ENCODE measurements around the gene ITGA1.
"Not testable (repeated sequence)": the region's sequence is repeated elsewhere in the genome, so short reads cannot be mapped to it uniquely, and the experiment has no call there.

The ITGA1 gene

GRCh38 chr5:52743012-52743411, 44.7 kb upstream of the ITGA1 start:
- DNase-seq (ENCODE audit: low read depth in 1 of 2, low spot score in 1 of 2): no peak
- no peak for TF ChIP-seq REST (IDR thresholded peaks at IDR 0.05; ENCODE audit: insufficient replicate concordance, low read depth)
- TF ChIP-seq, protein P1, sequence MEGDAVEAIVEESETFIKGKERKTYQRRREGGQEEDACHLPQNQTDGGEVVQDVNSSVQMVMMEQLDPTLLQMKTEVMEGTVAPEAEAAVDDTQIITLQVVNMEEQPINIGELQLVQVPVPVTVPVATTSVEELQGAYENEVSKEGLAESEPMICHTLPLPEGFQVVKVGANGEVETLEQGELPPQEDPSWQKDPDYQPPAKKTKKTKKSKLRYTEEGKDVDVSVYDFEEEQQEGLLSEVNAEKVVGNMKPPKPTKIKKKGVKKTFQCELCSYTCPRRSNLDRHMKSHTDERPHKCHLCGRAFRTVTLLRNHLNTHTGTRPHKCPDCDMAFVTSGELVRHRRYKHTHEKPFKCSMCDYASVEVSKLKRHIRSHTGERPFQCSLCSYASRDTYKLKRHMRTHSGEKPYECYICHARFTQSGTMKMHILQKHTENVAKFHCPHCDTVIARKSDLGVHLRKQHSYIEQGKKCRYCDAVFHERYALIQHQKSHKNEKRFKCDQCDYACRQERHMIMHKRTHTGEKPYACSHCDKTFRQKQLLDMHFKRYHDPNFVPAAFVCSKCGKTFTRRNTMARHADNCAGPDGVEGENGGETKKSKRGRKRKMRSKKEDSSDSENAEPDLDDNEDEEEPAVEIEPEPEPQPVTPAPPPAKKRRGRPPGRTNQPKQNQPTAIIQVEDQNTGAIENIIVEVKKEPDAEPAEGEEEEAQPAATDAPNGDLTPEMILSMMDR (IDR thresholded peaks at IDR 0.05; ENCODE audit: insufficient read depth, low read length): no peak
- TF ChIP-seq GABPA (IDR thresholded peaks at IDR 0.05; ENCODE audit: low read depth): no peak
- no peak for TF ChIP-seq SPI1 (IDR thresholded peaks at IDR 0.05; ENCODE audit: borderline replicate concordance, low read depth)
- no peak for TF ChIP-seq POLR2AphosphoS5 (IDR thresholded peaks at IDR 0.05; ENCODE audit: low read depth)
- no peak overlapping the region for H3K4me3 ChIP-seq (replicated peaks; ENCODE audit: insufficient read depth, low read length)
- H3K27me3 ChIP-seq (ENCODE audit: insufficient read depth, poor library complexity, severe bottlenecking): peaks cover 3% of the 10 kb centered on the region
- H3K27ac ChIP-seq (replicated peaks): no peak overlapping the region

DNA sequence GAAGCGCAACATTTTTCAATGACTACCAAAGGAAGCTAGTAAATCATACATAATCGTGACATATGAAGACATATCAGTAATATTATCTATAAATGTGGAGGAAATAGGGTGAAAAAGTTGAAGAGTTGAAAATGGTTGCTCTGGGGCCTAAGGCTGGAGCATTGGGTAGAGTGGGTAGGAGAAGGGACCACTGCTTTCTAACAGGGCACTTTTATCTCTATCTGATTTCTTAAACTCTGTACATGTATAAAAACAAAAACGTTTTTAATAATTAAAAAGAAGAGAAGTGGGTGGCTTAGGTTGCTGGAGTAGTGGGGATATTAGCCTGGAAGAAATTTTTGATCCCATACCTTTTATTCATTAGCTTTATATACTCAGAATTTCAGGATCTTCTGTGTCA, 44.2 kb upstream of the ITGA1 start:
- TF ChIP-seq REST (IDR thresholded peaks at IDR 0.05; ENCODE audit: insufficient replicate concordance, low read depth) (no peak), SPI1 (IDR thresholded peaks at IDR 0.05; ENCODE audit: borderline replicate concordance, low read depth) (no peak), POLR2AphosphoS5 (IDR thresholded peaks at IDR 0.05; ENCODE audit: low read depth) (no peak), GABPA (IDR thresholded peaks at IDR 0.05; ENCODE audit: low read depth) (no peak)
- TF ChIP-seq, protein P1 (IDR thresholded peaks at IDR 0.05; ENCODE audit: insufficient read depth, low read length): no peak
- DNase-seq (ENCODE audit: low read depth in 1 of 2, low spot score in 1 of 2): no peak
- no peak overlapping the region for H3K27ac ChIP-seq (replicated peaks)
- H3K27me3 ChIP-seq (ENCODE audit: insufficient read depth, poor library complexity, severe bottlenecking): peaks cover 3% of the 10 kb centered on the region
- no peak overlapping the region for H3K4me3 ChIP-seq (replicated peaks; ENCODE audit: insufficient read depth, low read length)

DNA sequence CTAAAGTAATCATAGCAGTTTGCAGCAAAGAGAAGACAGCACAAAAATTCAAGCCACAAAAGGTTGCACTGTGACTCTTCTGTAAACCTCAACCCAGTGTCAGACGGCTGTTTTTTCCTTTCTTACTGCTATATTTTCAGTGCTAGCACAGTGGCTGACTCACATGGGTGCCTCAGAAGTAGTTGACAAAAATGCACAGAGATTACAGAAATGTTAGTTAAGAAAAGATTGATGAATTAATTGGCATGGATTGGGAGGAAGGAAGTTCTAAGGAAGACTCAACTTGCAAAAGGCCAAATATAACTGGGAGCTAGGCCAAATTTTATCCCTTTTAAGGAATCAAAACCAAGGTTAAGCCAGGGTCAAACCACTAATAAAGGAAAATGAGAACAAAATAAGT, 43.7 kb upstream of the ITGA1 start:
- no peak for DNase-seq (ENCODE audit: low read depth in 1 of 2, low spot score in 1 of 2)
- Histone ChIP-seq H3K27me3 (ENCODE audit: insufficient read depth, poor library complexity, severe bottlenecking) (peaks cover 3% of the 10 kb centered on the region), H3K4me3 (replicated peaks; ENCODE audit: insufficient read depth, low read length) (no peak overlapping the region), H3K27ac (replicated peaks) (no peak overlapping the region)
- no peak for TF ChIP-seq REST (IDR thresholded peaks at IDR 0.05; ENCODE audit: insufficient replicate concordance, low read depth)
- TF ChIP-seq, protein P1 (IDR thresholded peaks at IDR 0.05; ENCODE audit: insufficient read depth, low read length): no peak

GRCh38 chr5:52744867-52745458, 42.8 kb upstream of the ITGA1 start:
- not testable (repeated sequence) for H3K27ac ChIP-seq (replicated peaks); H3K4me3 ChIP-seq (replicated peaks; ENCODE audit: insufficient read depth, low read length); H3K27me3 ChIP-seq (ENCODE audit: insufficient read depth, poor library complexity, severe bottlenecking); DNase-seq (ENCODE audit: low read depth in 1 of 2, low spot score in 1 of 2)
